Sigmoid colon (tissue), 7 donors: ENCODE measurements around the gene AMOTL2. TPM values are rescaled to one million over a fixed set of nuclear protein-coding genes. Genes with fewer than 3 reads are reported as not detected.

Experiments
- DNase-seq: peaks from one replicate; pipeline ENCODE4 v3.0.0-alpha.2; 2019
- H3K27ac ChIP-seq, 4 donors: fragments of 200-600 bp; sonication (generic); one replicate each; pipeline ENCODE4 v1.5.1; 2016 to 2019; ENCODE audit warnings: mild to moderate bottlenecking in 1 of 4
- H3K27me3 ChIP-seq, 3 donors: fragments of 200-600 bp; sonication (generic); one replicate each; pipeline ENCODE4 v1.5.1; 2019; ENCODE audit warnings: mild to moderate bottlenecking in 1 of 3
- H3K36me3 ChIP-seq, 4 donors: fragments of 200-600 bp; sonication (generic); one replicate each; pipeline ENCODE4 v1.5.1; 2016 to 2019
- H3K4me1 ChIP-seq, 4 donors: fragments of 200-600 bp; sonication (generic); one replicate each; pipeline ENCODE4 v1.5.1; 2017 to 2019
- H3K4me3 ChIP-seq, 4 donors: fragments of 200-600 bp; sonication (generic); one replicate each; pipeline ENCODE4 v1.5.1; 2017 to 2019; ENCODE audit warnings: mild to moderate bottlenecking in 2 of 4, moderate library complexity in 1 of 4
- H3K9me3 ChIP-seq, 4 donors: fragments of 200-600 bp in 3 of 4; sonication (generic) in 3 of 4; one replicate each; pipeline versions ENCODE4 v1.5.1 to v1.6.1; 2013 to 2019
- EP300 ChIP-seq, 4 donors: sonication (generic); formaldehyde crosslinking; IDR thresholded peaks; one replicate each; pipeline ENCODE4 v1.6.1; 2017; ENCODE audit warnings: antibody characterized with exemption in 4 of 4
- POLR2A ChIP-seq, 2 donors: fragments of 450-650 bp; IDR thresholded peaks; one replicate each; pipeline ENCODE4 v1.6.1; 2016; ENCODE audit warnings: antibody characterized with exemption in 2 of 2, mild to moderate bottlenecking in 2 of 2, moderate library complexity in 2 of 2
- POLR2AphosphoS5 ChIP-seq, 4 donors: sonication (generic); formaldehyde crosslinking; IDR thresholded peaks; one replicate each; pipeline ENCODE4 v1.6.1; 2017; ENCODE audit warnings: antibody characterized with exemption in 4 of 4
- WGBS, 2 donors: extraction: QIAGEN DNeasy Blood & Tissue Kit; methylation state at CpG; one replicate each; pipeline ENCODE4 v1.1.7; 2013; 5-methylcytosine and 5-hydroxymethylcytosine counted together
- intact Hi-C: fragments of 100-400 bp; cut with DNase I; formaldehyde crosslinking; loops from one replicate; pipeline ENCODE4 v1.15.1; 2023
- polyA plus RNA-seq, 3 donors: library from polyadenylated mRNA; stranded (reverse); fragments of 200-250 nt; gene quantifications; one replicate each; pipeline ENCODE4 v1.2.3, GENCODE V29; 2013
- total RNA-seq, 4 donors: library from RNA; depleted of rRNA; stranded (reverse); fragments of >200 nt; gene quantifications; one replicate each; pipeline ENCODE4 v1.1.0, GENCODE V29; 2016
- TF ChIP-seq, protein P1 (sequence below), 4 experiments: fragments of 450-650 bp in 3 of 4; fragments of 200-600 bp in 1 of 4; IDR thresholded peaks; one replicate each; pipeline ENCODE4 v1.5.1; 2016 to 2019; ENCODE audit warnings: antibody characterized with exemption in 4 of 4, mild to moderate bottlenecking in 3 of 4, moderate library complexity in 2 of 4
- donor health status: healthy with polysubstance abuse.
- donor health status: Bipolar disorder and iron deficiency.
- donor health status: healthy.

AMOTL2 gene
- total and polyA plus RNA-seq, 7 donors, result 1.6 to 112 (median 43.5) TPM

DNA sequence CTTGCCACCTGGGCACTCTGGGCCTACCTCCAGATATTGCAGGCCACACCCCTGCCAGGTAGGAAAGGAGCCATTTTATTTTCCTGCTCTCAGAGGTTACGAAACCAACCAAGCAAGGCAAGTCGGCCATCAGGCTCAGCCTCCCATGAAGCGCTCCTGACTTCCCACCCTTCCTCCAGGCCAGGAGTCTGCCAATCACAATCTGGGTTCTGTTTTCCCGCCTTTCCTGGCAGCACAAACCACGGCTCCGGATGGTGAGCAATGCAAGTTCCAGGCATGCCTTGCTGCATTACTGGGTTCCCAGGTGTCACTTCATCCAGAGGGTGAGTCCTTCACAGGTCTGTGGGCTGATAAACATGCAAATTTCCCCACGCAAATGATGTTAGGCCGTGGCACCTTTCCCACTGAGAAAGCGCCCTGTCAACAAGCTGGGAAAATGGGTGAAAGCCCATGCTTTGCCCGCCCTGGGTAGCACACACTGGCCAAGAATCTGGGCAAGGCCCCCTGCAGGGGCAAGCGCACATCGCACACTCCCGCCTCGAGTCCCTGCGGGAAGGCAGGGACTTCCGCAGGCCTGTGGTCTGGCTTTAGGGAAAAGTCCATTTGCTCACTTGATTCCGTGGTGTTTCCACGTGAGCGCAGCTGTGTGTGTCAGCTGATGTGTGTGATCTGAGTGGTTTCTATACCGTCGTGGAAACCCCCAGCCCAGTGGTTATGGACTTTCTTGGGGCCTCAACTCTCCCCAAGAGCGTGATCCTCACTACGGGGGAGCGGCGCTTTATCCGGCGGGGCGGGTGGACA lies 62.0 kb downstream of the AMOTL2 start:
- TF ChIP-seq POLR2AphosphoS5 (IDR thresholded peaks at IDR 0.05) (no peak), POLR2A (IDR thresholded peaks at IDR 0.05) (no peak), EP300 (IDR thresholded peaks at IDR 0.05) (no peak)
- TF ChIP-seq, protein P1, sequence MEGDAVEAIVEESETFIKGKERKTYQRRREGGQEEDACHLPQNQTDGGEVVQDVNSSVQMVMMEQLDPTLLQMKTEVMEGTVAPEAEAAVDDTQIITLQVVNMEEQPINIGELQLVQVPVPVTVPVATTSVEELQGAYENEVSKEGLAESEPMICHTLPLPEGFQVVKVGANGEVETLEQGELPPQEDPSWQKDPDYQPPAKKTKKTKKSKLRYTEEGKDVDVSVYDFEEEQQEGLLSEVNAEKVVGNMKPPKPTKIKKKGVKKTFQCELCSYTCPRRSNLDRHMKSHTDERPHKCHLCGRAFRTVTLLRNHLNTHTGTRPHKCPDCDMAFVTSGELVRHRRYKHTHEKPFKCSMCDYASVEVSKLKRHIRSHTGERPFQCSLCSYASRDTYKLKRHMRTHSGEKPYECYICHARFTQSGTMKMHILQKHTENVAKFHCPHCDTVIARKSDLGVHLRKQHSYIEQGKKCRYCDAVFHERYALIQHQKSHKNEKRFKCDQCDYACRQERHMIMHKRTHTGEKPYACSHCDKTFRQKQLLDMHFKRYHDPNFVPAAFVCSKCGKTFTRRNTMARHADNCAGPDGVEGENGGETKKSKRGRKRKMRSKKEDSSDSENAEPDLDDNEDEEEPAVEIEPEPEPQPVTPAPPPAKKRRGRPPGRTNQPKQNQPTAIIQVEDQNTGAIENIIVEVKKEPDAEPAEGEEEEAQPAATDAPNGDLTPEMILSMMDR (IDR thresholded peaks at IDR 0.05), result no peak
- peaks cover 0 to 75% (median 55%) of the 10 kb centered on the region in 4 donors for H3K4me1 ChIP-seq
- H3K9me3 ChIP-seq, result no peaks in the 10 kb centered on the region
- no peaks in the 10 kb centered on the region for H3K36me3 ChIP-seq
- H3K27ac ChIP-seq, result peak overlapping the region; percentile 84 to 95 (median 92)
- intact Hi-C loops, result loop anchor here (1.0 kb wide), 1 partner anchor 62 kb away; the partner anchor contains the start of gene AMOTL2
- WGBS, 2 donors, result 80 to 87% methylated on average over 28 of the region's 28 CpGs
- H3K27me3 ChIP-seq, result no peaks in the 10 kb centered on the region
- H3K4me3 ChIP-seq, result peak overlapping the region in 2 of 4 donors; percentile 50 to 54
- DNase-seq, result no peak

DNA sequence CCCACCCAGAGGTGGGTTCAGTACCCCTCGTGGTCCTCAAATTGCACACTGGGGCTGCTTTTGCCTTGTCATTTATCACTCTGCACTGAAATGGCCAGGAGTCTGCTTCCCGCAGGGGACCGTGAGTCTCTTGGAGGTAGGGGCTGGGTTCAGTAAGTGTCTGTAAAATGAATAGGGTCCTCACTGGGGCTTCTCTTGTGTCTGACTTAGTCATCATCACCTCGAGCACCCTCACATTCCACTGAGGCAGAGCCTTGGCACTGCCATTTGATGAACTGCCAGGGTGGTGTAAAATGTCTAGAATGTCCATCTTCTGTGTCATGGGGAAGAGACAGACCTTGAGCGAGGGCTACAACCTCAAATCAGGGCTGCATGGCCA lies 62.6 kb downstream of the AMOTL2 start:
- Histone ChIP-seq H3K27me3 (no peaks in the 10 kb centered on the region), H3K4me3 (no peak overlapping the region), H3K9me3 (no peaks in the 10 kb centered on the region), H3K36me3 (no peaks in the 10 kb centered on the region), H3K4me1 (peaks cover 0 to 75% (median 55%) of the 10 kb centered on the region in 4 donors), H3K27ac (peak overlapping the region; percentile 84 to 95 (median 92))
- no peak for DNase-seq
- intact Hi-C loops, result loop anchor here (1.0 kb wide), 1 partner anchor 63 kb away; the partner anchor contains the start of gene AMOTL2
- WGBS, 2 donors, result 87% methylated on average over 5 of the region's 5 CpGs
- TF ChIP-seq POLR2AphosphoS5 (IDR thresholded peaks at IDR 0.05) (no peak), POLR2A (IDR thresholded peaks at IDR 0.05) (no peak), EP300 (IDR thresholded peaks at IDR 0.05) (no peak)
- TF ChIP-seq, protein P1 (IDR thresholded peaks at IDR 0.05), result no peak

DNA sequence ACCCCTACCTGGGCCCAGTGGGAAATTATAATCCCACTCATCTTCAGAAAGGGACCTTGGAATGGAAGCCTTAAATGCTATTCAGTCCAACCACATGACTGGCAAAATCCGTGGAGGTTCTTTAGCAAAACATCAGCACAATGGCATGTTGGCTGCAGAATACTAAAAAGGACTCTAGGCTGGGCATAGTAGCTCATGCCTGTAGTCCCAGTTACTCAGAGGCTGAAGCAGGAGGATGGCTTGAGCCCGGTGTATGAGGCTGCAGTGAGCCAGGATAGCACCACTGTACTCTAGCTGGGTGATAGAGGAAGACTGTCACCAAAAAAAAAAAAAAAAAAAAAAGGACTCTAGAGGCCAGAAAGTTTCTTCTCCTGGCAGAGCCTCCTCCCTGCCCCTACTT lies 63.0 kb downstream of the AMOTL2 start:
- no peak for TF ChIP-seq EP300 (IDR thresholded peaks at IDR 0.05)
- H3K4me3 ChIP-seq, result no peak overlapping the region
- 75 to 81% methylated on average over 2 of the region's 2 CpGs for WGBS, 2 donors

DNA sequence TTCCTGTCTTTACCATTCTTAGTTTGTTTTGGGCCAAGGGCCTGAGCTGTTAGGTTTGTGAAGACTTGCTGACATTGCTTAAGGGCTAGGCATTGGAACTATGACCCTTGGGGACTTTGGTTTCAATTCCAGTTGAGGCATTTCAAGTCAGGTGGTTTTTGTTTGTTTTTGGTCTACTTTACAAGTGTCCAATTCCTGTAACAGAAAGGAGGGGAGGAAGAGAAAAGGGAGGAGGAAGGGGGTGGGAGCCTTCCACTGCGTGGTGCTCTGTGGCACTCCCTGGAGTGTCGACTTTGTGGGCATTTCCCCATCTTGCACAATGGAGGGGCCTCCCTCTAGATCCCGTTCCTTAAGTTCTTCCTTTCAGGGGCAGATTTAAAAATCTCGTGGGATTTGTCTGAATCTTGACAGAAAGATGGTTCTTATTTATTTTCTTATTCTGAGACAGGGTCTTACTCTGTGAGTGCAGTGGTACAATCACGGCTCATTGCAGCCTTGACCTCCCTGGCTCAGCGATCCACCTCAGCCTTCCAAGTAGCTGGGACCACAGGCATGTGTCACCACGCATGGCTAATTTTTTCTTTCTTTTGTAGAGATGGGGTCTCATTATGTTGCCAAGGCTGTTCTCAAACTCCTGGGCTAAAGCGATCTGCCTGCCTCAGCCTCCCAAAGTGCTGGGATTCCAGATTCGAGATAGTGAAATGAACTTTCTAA lies 64.1 kb downstream of the AMOTL2 start:
- 56 to 63% methylated on average over 9 of the region's 9 CpGs for WGBS, 2 donors
- H3K36me3 ChIP-seq, result no peaks in the 10 kb centered on the region
- intact Hi-C loops, result loop anchor here (1.0 kb wide), 1 partner anchor 65 kb away; no protein-coding TSS in a partner anchor
- no peak overlapping the region for H3K4me3 ChIP-seq
- no peaks in the 10 kb centered on the region for H3K27me3 ChIP-seq
- peak overlapping the region; percentile 76 to 95 (median 88) for H3K27ac ChIP-seq
- DNase-seq, result no peak
- TF ChIP-seq EP300 (IDR thresholded peaks at IDR 0.05), result no peak
- peaks cover 0 to 65% (median 46%) of the 10 kb centered on the region in 4 donors for H3K4me1 ChIP-seq
- H3K9me3 ChIP-seq, result no peaks in the 10 kb centered on the region

More for the DNA sequence above, 63.0 kb downstream of the AMOTL2 start:
- no peaks in the 10 kb centered on the region for H3K27me3 ChIP-seq
- no peak for DNase-seq
- intact Hi-C loops, result no loop called here
- no peaks in the 10 kb centered on the region for H3K9me3 ChIP-seq
- H3K27ac ChIP-seq, result peak overlapping the region; percentile 84 to 95 (median 92)
- no peaks in the 10 kb centered on the region for H3K36me3 ChIP-seq
- peaks cover 0 to 75% (median 55%) of the 10 kb centered on the region in 4 donors for H3K4me1 ChIP-seq

DNA sequence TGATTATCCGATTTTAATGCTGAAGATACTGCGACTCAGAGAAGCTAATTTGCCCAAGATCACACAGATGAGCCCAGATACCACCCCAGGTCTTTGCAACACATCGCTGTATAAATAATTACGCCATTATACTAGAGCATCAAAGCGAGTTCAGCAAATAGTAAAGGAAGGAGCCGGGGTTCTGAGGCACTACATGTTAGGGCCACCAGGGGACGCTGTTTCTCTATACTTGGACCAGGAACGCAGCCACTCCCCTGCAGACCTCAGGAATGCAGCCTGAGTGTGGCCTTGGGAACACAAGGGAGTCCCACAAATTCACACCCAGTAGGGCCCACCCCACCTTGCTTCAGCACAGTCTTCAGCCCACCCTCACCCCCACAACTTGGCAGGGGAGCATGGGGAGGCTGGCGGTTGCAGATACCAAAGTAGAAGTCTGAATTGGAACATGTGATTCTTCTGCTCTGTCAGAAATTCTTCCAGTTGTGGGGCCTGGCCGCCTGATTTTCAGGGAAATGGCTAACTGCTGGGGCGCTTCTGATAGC lies 65.8 kb downstream of the AMOTL2 start:
- peak overlapping the region in 1 of 4 donors; percentile 9 for H3K4me3 ChIP-seq
- peaks cover 0 to 48% (median 29%) of the 10 kb centered on the region in 4 donors for H3K4me1 ChIP-seq
- intact Hi-C loops, result loop anchor here (1.0 kb wide), 2 partner anchors 70 to 166 kb away; no protein-coding TSS in a partner anchor
- DNase-seq, result peak; percentile 94
- TF ChIP-seq, protein P1 (IDR thresholded peaks at IDR 0.05), result peak; percentile 98 to 100 (median 100)
- TF ChIP-seq POLR2A (IDR thresholded peaks at IDR 0.05) (no peak), POLR2AphosphoS5 (IDR thresholded peaks at IDR 0.05) (peak in 3 of 4 donors; percentile 4 to 30 (median 23)), EP300 (IDR thresholded peaks at IDR 0.05) (no peak)
- 7 to 16% methylated on average over 11 of the region's 11 CpGs for WGBS, 2 donors
- peak overlapping the region; percentile 76 to 95 (median 88) for H3K27ac ChIP-seq
- H3K27me3 ChIP-seq, result no peaks in the 10 kb centered on the region
- no peaks in the 10 kb centered on the region for H3K36me3 ChIP-seq
- H3K9me3 ChIP-seq, result no peaks in the 10 kb centered on the region
